HG03520 (cell line): ENCODE data around the gene SETD4.
"Not testable (repeated sequence)": the region's sequence is repeated elsewhere in the genome, so short reads cannot be mapped to it uniquely, and the experiment has no call there.

ENCODE experiments used
- ATAC-seq: cut with Tn5 transposase; IDR thresholded peaks from one replicate; pipeline ENCODE4 v1.9.1; 2021; ENCODE audit warnings: mild to moderate bottlenecking, moderate library complexity; ENCODE audit not compliant: unreplicated experiment

Gene SETD4

DNA sequence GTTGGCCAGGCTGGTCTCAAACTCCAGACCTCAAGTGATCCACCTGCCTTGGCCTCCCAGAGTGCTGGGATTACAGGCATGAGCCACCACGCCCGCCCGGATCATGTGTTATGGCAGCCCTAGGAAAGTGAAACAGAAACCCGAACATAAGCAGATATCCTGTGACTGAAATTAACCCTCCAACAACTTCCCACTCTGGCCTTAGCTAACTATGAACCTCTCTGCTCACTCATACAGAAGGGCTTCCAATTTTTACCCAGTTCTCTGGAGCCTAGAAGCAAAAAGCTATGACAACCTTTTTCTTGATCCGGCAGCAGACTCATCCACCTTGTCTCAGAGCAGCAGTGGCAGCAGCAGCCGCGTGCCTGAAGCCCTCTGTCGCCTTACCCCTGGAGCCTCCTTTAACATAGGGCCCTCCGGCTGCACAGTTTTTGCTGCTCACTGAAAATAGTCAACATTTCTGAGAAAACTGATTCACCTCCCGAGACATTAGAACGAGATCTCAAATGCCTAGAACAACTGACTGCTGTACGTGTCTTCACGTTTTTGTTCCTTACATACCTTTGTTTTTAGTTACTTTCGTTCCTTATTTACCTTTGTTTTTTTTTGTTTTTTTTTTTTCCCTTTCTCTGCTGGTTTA is 18.8 kb upstream of the SETD4 start:
- no peak for ATAC-seq

DNA sequence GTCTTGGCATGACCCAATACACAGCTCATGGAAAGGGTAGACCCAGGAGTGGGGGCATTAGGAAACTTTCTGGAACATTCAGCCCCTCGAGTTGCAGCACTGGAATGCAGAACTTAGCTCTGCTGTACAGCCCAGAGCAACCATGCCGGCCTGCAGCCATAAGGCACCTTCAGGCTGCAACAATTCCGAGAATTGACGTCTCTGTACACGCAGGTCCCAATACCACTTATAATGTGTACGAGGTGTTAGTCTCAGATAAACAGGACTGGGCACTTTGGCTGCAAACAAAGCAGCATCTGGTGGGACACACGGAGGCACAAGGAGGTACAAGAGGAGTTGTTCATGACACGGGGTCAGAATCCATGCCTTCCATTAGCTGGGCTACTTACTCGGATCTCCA is 17.4 kb upstream of the SETD4 start:
- ATAC-seq: no peak

DNA sequence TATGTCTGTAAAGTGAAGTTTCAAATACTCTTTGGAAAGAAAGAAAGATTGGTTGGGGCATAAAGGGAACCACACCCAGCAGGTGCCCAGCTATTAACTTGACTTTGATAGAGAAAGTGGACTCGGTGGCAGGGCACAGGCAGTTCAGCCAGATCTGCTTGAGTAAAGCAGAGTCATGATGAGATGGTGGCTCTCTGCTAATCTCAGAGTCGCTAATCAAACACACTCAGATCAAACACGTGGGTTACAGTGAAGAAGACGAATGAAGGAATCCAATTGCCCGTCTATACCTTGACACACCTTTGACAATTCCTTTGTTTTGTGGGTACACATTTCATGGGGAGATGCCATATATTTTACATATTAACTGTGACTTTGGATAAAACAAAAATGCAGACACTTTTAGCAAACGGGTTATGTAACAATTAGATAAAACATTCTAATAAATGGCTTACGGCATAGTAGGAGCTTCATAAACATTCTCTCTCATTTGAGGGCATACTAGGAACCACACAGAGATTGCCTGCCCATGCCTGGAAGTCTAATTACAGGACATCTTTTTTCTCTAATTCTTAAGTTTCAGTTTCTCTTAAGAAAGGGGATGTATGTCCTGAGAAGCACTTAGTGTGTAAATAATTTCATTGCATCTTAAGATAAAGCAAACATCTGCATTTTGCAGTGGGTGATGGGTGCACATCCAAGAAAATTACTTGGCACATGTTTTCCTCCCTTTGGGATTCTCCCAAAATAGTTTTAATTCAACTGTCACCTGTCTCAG is 16.7 kb upstream of the SETD4 start:
- ATAC-seq: no peak

DNA sequence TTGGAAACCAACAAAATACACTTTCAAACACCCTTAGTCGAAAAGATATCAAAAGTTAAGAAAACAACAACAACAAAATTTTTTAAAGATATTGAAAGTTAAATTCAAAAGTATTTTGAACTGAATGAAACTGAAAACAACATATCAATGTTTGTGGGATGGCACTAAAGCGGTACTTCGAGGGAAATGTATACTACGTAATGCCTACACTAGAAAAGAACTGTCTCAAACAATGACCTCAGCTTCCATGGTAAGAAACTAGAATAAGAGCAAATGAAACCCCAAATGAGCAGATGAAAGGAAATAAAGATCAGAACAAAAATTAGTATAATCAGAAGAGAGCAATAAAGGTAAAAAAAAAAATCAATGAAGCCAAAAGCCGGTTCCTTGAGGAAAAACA is 15.6 kb upstream of the SETD4 start:
- ATAC-seq: no peak

DNA sequence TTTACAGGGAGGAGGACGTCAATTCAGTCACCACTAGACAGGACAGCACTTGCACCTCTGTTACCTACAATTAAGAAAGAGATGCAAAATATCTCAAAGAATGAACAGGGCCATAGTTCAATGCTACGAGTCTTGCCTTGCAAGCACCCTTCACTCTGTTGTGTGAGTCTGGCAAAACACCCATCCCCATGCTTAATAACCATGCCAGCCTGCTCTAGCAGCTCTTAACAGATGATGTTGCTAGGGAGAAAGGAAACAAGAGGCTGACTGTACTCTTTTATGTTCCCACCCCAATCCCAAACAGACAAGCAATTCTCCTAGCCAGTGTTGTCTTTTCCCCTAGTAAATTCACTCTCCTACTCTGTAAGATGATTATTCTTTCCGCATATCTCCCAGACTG is 14.8 kb upstream of the SETD4 start:
- ATAC-seq: no peak

DNA sequence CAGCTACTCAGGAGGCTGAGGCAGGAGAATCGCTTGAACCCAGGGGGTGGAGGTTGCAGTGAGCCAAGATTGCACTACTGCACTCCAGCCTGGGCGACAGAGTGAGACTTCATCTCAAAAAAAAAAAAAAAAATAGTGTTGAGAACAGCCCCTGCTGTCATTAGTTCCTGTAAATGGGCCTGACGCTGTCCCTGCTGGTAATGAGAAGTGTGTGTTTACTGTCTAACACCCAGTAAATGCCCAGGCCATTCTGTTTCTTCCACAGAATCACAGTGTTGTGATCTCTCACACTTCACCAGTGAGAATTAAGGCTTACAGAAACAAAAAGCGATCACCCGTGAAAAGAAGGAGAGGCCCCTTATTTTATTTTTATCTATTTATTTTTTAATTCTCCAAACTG is 13.6 kb upstream of the SETD4 start:
- ATAC-seq: not testable (repeated sequence)

DNA sequence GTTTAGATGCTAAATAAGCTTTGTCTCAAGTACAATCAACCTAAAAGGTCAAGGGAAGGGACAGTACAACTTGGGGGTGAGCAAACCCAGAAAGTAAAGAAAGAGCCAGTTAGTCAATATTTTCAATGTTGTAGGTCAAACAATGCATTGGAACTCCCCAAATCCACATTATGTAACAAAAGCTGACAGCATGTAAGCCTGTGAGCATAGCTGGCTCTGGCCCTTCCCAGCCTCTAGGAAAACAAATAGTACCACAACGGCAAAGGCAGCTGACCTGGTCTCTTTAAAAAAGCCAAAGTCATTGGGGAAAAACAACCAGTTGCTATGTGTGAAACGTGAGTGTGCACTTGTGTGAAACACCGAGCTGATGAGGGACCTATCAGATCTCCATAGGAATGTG is 12.9 kb upstream of the SETD4 start:
- ATAC-seq: no peak

DNA sequence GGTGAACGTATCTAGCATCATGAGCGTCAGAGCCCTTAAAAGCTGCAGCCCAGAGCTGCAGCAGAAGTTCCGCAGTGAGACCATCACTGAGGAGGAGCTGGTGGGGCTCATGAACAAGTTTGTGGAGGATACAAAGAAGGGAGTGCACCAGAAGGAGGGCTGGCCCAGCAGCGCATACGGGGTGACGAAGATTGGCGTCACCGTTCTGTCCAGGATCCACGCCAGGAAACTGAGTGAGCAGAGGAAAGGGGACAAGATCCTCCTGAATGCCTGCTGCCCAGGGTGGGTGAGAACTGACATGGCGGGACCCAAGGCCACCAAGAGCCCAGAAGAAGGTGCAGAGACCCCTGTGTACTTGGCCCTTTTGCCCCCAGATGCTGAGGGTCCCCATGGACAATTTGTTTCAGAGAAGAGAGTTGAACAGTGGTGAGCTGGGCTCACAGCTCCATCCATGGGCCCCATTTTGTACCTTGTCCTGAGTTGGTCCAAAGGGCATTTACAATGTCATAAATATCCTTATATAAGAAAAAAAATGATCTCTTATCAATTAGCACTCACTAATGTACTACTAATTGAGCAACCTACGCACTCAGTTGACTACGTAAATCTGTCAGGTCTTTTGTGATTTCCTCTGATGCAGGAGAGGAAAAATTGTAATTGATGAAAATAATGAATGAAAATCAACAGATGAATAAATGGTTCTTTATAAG is 12.3 kb upstream of the SETD4 start:
- ATAC-seq: no peak

DNA sequence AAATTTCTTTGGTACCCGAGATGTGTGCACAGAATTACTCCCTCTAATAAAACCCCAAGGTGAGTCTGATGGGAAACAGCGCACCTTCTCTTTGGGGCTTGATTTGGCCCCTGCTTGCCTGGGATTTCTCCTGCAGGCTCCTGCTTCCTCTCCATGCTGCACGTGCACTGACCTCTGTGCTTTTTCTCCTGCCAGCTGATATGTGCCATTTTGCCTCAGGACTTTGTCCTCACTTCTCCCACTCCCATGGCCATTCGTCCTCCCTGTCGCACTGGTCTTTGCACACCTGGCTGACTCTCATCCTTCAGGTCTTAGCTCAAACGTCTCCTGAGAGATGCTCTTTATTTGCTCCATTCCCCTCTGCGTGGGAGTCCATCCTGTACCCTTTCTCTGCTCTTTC is 10.7 kb upstream of the SETD4 start:
- ATAC-seq: no peak

DNA sequence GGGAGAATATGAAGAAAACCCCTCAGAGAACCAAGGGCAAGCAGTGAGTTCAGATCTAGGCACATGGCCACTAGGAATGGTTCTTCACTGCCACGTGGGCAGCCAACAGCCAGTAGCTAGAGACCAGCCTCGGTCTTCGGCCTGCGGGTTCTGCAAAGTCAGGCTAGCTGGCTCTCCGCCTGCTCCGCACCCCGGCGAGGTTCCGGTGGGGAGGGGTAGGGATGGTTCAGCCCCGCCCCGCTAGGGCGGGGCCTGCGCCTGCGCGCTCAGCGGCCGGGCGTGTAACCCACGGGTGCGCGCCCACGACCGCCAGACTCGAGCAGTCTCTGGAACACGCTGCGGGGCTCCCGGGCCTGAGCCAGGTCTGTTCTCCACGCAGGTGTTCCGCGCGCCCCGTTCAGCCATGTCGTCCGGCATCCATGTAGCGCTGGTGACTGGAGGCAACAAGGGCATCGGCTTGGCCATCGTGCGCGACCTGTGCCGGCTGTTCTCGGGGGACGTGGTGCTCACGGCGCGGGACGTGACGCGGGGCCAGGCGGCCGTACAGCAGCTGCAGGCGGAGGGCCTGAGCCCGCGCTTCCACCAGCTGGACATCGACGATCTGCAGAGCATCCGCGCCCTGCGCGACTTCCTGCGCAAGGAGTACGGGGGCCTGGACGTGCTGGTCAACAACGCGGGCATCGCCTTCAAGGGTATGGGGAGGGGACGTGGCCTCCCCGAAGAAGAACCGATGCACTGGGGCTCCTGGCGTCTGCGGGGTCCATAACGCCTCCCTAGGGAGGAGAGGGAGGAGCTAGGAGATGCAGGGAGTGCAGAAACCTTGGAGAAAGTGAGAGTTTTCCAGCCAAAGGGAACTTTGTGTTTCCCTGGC is 9.6 kb upstream of the SETD4 start, which contains the start of gene CBR1:
Gene CBR1, plus strand, starts transcription at position 312 of the 871 bp plus-strand sequence. Its CDS starts 92 bp downstream, at position 404.
- ATAC-seq: peak; percentile 92

DNA sequence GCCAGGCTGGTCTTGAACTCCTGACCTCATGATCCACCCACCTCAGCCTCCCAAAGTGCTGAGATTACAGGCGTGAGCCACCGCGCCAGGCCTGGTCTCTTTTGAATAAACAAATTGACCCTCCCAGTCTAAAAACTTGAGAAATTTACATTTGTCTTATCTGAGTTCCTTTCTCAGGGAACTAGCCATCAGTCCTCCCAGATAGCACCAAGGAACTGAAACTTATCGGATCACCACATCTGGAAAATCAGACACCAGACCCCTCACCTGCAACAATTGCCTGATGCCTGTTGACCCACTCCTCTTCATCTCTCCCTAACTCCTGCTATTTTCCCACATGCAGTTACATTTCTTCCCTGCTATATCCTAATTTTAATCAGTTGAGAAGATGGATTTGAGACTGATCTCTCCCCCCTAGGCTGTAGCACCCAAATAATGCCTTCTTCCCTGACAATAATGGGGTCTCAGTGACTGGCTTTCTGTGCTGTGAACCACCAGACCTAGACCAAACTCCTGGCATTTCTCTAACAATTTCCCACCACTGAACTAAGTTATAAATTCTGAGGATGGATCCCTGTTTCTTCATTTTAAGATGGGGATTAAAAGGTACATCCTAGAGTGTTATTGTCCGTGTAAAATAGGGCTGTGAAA is 8.5 kb upstream of the SETD4 start:
- ATAC-seq: no peak

DNA sequence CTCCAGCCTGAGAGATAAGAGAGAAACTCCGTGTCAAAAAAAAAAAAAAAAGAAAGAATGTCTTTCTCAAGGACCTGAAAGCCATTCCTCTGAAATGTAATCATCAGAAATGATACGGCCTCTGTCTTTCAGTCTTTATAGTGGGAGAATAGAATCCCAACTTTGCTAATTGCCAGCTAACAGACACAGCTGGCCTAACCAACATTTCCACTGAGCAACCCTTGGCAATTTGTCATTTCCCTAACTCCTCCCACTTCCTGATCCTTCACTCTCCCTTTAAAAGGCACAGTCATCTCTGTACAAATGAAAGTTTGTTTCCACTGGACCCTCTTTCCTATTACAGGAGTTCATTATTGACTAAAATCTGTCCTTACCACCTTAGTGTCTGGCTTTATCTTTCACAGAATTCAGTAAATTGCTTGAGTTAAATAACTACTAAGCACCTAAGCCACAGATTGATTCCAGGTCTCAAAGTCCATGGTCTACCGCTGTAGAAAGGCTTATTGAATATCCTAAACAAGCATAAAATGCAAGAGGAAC is 5.2 kb upstream of the SETD4 start:
- no peak for ATAC-seq

DNA sequence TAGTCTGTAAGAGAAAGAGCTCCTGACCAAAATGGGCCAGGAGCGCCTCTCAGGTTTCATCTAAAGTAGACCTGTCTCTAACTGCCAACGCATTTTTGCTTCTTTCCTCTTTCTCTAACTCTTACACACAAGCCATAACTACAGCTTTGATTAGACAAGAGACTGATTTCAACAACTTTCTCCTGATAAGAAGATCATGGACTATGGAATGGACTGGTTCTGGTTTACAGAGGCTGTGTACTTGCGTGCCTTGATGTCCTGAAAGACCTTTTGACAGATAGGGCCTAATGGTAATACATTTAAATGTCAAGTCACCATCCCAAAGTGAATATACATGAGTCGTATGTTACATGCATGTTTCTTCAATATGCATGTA is 3.7 kb upstream of the SETD4 start:
- ATAC-seq: no peak

DNA sequence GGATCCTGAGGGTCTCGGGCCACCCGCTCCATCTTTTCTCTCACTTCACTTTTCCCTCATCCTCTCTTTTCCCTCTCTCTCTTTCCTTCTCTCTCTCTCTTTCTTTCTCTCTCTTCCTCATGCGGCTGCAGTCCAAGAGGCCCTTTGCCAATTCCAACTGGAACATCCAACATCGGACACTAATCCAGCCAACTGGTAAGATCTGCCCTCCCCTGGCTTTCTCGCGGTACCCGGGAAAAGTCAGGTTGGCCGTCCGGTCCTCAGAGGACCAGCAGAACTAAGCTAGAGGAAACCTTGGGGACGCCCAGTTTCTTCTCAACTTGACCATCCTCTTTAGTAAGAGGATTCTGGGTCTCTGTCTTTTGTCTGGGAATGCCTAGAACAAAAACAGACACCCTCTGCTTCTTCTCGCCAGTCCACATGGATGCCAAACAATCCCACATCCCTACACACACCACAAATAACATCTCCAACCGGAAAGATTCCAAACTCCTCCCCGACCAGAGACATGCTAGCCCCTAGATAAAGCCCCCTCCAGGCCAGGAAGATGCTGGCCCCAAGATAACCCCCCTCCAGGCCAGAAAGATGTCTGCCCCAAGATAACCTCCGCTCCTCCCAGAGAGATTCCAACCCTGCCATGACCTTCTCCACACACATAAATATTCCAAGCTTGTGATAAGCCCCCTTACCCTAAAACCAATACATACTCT is 3.2 kb upstream of the SETD4 start:
- ATAC-seq: no peak

DNA sequence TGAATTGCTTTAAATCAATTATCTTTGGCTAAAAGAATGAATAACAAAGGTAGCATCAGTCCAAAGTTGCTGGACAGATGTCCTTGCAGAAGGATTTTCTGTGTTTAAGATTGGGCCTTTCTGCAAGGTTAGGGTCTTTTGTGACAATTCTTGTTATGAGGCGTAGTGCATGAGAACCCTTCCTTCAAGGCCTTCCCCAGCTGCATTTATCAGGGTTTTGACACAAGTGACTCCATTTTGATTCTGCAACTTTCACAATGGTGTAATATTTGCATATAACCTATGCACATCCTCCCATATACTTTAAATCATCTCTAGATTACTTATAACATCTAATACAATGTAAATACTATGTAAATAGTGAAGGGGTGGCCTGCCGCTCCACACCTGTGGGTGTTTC is 1.1 kb upstream of the SETD4 start:
- no peak for ATAC-seq

DNA sequence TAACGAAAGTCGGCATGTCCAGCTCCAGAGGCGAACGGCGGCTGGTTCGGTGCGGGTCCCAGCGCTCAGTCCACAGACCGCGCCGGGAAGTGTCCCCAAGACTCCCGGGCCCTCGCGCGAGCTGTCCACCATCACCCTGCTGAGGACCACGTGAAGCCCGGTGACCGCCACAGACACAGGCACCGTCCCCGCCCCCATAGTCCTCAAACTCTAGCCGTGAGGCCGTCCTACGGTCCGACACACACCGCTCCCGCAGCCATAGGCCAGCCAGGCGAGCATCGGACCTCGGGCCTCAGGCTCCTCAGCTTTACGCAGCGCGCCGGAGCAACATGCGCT is 535 bp downstream of the SETD4 start:
- peak; percentile 38 for ATAC-seq

DNA sequence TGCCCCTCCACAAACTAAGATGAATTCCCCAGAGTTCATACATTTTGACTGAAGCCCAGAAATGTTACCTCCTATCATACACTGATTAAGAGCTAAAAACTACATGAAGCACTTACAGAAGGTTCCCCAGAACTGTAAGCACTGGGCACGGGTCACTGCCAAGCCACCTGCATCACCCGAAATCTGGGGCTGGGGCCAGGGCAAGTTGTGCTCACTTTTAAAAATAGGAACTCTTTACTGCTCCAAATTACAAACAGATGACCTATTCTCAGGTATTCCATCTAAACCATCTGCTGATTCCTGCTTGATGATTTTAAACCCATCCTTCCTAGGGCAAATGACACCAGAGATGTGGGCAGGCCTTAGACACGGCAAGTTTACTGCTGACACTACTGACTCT is 4.8 kb downstream of the SETD4 start:
- ATAC-seq: no peak

DNA sequence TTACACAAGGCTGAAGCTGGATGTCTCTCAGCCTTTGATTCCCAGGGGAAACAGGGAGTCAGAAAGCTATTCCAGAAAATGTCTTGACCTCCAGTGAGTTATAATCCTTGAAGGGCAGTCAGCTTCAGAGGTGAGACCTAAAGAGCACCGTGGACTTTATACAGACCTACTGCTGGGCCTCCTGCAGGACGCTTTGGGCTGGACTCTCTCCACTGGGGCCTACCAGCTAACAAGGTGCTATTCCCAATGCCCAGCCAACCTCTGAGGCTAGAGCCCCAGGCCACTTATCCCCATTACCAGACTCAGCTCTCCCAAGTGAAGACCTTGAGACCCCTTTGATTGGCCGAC is 6.6 kb downstream of the SETD4 start:
- ATAC-seq: no peak

DNA sequence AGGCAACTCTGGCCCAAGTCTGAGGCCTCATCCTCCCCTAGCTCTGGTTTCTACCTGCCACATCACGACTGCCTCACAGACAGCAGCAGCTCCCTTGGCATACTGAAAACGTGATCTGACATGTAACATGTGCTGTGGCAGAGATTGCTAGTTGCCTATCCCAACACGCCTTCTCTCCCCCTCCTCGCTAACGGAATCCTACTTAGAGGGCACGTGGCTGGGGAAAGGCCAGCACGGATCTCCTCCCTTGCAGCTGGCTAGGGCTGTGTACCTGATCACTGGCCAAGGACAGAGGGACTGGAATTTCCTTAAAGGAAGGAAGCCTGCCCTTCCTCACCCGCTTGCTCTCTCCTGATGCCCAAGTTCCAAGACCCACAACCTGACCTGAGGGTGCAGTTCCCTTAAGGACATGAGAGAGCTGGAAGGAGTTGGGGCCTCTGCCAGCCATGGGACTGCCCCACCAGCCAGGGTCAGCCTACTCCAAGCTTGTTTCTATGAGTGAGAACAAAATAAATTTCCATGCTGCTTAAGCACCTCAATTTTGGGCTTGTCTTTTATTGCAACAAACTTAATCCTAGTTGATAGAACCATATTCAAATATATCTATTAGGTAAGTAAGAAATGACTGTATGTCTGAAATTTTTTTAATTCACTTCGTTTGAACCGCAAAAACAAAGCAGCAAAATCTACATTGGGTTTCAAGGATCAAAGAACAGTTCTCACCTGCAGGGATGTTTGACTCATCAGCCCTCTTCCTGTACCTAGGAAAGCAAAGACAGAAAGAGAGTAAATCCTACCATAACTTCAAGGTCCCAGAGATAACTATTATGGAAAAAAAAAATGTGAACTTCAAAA is 7.2 kb downstream of the SETD4 start:
- no peak for ATAC-seq
